GM06990 (cell line): ENCODE results near the gene MCM3AP.

Source experiments
- DNase-seq: peaks from one replicate; pipeline ENCODE4 v3.0.0-alpha.2; 2011; ENCODE audit not compliant: insufficient read length; ENCODE audit errors: extremely low read depth
- H3K27me3 ChIP-seq: replicated peaks from 2 replicates; pipeline ENCODE4 v1.6.0; 2011; ENCODE audit warnings: low read length; ENCODE audit not compliant: control insufficient read depth, insufficient read depth
- H3K36me3 ChIP-seq: 2 replicates; pipeline ENCODE4 v1.5.1; 2011; ENCODE audit warnings: low read length; ENCODE audit not compliant: control insufficient read depth, insufficient read depth
- H3K4me3 ChIP-seq: replicated peaks from 2 replicates; pipeline ENCODE4 v1.5.1; 2011; ENCODE audit warnings: low read depth, mild to moderate bottlenecking, control low read depth, low read length
- TF ChIP-seq, protein P1 (sequence below): IDR thresholded peaks from 2 replicates; pipeline ENCODE4 v1.5.1; 2011; ENCODE audit warnings: low read length, control low read depth, mild to moderate bottlenecking, inconsistent platforms; ENCODE audit not compliant: insufficient read depth, poor library complexity, severe bottlenecking

The MCM3AP gene

DNA sequence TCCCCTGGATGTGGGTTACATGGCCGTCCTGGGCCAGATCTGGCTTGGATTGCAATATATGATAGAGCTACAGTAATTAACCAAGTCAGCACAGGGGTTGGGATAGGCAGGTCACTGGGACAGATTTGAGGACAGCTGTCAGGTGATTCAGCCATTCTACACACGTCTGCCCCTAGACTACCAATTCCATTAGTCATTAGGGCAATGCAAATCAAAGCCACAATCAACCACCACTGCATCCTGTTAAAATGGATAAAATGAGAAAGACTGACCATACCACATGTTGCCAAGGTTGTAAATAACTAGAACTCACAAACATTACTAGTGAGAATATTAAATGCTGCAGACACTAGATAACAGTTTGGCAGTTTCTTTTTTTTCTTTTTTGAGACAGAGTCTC, 22.2 kb upstream of the MCM3AP start:
- TF ChIP-seq, protein P1, sequence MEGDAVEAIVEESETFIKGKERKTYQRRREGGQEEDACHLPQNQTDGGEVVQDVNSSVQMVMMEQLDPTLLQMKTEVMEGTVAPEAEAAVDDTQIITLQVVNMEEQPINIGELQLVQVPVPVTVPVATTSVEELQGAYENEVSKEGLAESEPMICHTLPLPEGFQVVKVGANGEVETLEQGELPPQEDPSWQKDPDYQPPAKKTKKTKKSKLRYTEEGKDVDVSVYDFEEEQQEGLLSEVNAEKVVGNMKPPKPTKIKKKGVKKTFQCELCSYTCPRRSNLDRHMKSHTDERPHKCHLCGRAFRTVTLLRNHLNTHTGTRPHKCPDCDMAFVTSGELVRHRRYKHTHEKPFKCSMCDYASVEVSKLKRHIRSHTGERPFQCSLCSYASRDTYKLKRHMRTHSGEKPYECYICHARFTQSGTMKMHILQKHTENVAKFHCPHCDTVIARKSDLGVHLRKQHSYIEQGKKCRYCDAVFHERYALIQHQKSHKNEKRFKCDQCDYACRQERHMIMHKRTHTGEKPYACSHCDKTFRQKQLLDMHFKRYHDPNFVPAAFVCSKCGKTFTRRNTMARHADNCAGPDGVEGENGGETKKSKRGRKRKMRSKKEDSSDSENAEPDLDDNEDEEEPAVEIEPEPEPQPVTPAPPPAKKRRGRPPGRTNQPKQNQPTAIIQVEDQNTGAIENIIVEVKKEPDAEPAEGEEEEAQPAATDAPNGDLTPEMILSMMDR = no peak
- peaks cover 4% of the 10 kb centered on the region for H3K36me3 ChIP-seq
- H3K27me3 ChIP-seq = no peaks in the 10 kb centered on the region

DNA sequence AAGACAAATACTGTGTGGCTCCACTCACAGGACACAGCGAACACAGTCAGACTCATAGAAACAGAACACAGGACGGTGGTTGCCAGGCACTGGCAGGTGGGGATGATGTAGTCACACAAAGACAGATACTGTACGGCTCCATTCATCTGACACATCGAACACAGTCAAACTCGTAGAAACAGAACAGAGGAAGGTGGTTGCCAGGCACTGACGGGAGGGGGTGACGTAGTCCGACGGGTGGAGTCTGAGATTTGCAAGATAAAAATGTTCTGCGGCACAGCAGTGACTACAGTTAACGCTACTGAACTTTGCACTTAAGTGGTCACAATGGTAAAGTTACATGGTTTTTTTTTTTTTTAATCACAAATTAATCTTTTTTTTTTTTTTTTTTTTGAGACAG, 19.5 kb upstream of the MCM3AP start:
- no peaks in the 10 kb centered on the region for H3K27me3 ChIP-seq
- TF ChIP-seq, protein P1 = no peak
- H3K4me3 ChIP-seq = no peak overlapping the region
- no peak for DNase-seq
- peaks cover 4% of the 10 kb centered on the region; the same call in 1 of the 2 replicates for H3K36me3 ChIP-seq

More for the DNA sequence above, 22.2 kb upstream of the MCM3AP start:
- no peak for DNase-seq
- no peak overlapping the region for H3K4me3 ChIP-seq

DNA sequence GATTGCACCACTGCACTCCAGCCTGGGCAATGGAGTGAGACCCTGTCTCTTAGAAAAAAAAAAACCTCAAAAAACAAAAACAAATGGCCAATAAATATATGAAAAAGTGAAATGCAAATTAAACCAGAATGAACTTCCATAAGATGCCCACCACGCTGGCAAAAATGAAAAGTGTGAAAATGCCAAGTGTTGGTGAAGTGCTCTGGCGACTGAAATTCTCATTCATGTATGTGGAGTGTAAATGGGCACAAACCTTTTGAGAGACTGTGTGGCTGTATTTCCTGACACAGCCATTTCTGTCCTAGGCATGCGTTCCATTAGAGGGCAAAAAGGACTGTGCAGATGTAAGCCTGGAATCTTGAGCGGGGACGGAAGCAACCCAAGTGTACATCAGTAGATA, 19.0 kb upstream of the MCM3AP start:
- Histone ChIP-seq H3K36me3 (peaks cover 8% of the 10 kb centered on the region), H3K4me3 (no peak overlapping the region), H3K27me3 (no peaks in the 10 kb centered on the region)
- DNase-seq = no peak
- TF ChIP-seq, protein P1 = no peak

DNA sequence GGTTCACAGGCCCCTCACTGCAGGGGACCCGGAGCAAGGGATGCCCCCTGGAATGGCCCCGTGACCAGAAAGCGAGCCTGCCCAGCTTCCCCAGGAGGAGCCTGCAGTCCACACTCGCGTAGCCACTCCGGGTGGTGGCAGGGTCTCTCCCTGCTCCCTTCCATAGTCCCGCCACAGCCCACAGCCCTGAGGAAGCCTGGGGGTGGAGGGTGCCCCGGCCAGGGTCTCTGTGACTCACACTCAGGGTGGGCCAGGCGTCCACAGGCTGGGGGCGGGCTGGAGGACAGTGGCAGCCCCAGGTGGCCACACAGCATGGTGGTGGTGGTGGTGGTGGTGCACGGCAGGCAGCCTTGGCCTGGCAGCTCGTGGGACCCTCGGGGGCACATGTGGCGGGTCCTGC, 16.3 kb upstream of the MCM3AP start:
- DNase-seq = no peak
- peaks cover 7% of the 10 kb centered on the region for H3K36me3 ChIP-seq
- H3K27me3 ChIP-seq = no peaks in the 10 kb centered on the region
- H3K4me3 ChIP-seq = no peak overlapping the region
- TF ChIP-seq, protein P1 = no peak

DNA sequence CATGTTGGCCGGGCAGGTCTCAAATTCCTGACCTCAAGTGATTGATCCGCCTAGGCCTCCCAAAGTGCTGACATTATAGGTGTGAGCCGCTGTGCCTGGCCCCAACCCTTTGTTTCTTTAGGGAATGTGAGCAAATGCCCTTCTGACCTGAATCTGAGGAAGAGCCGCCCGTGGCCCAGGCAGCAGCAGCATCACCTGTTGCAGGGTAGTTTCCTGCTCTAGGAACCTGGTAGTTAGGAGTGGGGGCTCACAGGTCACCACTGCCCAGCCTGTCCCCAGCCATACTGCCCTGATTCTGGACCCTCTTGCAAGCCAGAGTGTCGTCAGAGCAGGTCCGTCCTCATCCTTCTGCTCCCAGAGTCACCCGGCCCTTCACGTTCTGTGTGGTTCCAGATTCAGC, 13.8 kb upstream of the MCM3AP start:
- H3K4me3 ChIP-seq = no peak overlapping the region
- peaks cover 6% of the 10 kb centered on the region for H3K36me3 ChIP-seq
- no peak for DNase-seq
- TF ChIP-seq, protein P1 = no peak
- H3K27me3 ChIP-seq = no peaks in the 10 kb centered on the region

DNA sequence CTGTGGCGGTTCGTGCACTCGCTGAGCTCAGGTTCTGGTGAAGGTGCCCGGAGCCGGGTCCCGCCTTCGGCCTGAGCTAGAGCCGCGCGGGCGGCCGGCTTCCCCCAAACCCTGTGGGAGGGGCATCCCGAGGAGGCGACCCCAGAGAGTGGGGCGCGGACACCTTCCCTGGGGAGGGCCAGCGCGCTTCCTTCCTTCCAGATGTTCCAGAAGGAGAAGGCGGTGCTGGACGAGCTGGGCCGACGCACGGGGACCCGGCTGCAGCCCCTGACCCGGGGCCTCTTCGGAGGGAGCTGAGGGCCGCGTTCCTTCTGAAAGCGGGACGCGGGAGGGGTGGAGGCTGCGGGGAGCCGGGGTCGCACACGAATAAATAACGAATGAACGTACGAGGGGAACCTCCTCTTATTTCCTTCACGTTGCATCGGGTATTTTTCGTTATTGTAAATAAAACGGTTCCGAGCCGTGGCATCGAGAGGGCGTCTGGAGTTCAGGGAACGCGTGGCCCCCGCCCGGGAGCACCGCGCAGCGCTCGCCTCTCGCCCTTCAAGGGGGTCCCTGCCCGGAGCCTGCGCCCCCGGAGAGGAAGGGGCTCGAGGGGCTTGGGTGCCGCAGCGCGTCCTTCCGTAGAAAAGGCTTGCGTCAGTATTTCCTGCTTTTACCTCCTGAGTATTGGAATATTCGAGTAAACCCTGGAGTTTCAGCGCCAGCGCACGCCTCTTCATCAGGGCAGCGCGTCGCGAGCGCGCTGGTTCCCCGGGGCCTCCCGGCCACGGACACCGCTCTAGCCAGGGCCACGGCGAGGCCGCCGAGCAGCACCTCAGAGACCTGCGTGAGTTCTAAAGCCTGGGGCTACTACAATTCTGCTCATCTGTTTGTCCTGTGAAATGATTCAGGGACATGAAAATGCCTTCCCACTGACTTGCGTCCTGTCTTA, 12.2 kb upstream of the MCM3AP start:
- Histone ChIP-seq H3K4me3 (no peak overlapping the region), H3K27me3 (no peaks in the 10 kb centered on the region), H3K36me3 (peaks cover 6% of the 10 kb centered on the region)
- TF ChIP-seq, protein P1 = no peak
- DNase-seq = no peak
